Left lobe of liver (tissue), 2 donors: ENCODE data around the gene NEDD4L. TPM values are rescaled to one million over a fixed set of nuclear protein-coding genes. Genes with fewer than 3 reads are reported as not detected.
A peak's percentile ranks its signal among the peaks of the same experiment; 100 is the strongest.

Source experiments
- ATAC-seq: fragments of 200-7000 bp; cut with Tn5 transposase; one replicate; pipeline ENCODE4 v1.9.1; 2020; ENCODE audit warnings: mild to moderate bottlenecking, moderate library complexity
- DNase-seq: peaks from one replicate; pipeline ENCODE4 v3.0.0-alpha.2; 2020; ENCODE audit warnings: low spot score
- total RNA-seq: library from RNA; stranded (reverse); gene quantifications from one replicate; pipeline ENCODE4 v1.2.1, GENCODE V29; 2021
- donor health status: DM: no; HTN: no; CAD: no; lungs with moderate emphysema.
- donor health status: DM: no; HTN: yes; CAD: no.

Gene NEDD4L
- total RNA-seq, 1 donor from 2014 or later: 22.3 TPM

DNA sequence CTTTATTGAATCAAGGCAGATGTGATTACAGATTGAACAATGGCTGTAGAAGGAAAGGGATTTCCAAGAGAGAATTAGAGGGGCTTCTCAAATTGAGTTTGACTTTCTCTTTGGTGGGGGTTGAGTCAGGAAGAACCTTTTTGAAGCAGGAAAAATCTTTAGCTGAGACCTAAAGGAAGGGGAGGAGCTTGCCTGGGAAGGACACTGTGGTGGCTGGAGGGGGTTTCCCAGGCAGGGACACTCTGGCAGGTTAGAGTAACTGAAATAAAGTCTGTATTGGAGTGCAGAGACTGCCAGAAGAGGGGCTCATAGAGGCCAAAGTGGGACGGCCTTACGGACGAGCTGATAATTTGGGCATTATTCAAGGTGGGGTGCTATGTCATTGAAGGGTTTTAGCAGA is 69.3 kb downstream of the NEDD4L start:
- DNase-seq (no peak), ATAC-seq (no peak)

DNA sequence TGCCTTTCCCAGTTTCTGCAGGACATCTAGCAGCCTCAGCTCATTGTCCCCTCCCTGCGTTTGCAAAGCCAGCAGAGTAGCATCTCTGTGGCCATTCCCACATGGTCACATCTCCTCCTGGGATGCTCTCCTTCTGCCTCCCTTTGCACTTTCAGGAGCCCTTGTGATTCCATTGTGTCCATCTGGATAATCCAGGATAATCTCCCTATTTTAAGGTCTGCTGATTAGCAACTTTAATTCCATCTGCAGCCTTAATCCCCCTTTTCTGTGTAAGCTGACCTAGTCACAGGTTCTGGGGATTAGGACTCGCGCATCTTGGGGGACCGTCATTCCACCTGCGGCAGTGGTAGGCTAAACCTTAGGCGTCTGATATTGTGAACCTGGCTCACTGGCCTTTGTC is 70.7 kb downstream of the NEDD4L start:
- ATAC-seq (no peak), DNase-seq (no peak)

DNA sequence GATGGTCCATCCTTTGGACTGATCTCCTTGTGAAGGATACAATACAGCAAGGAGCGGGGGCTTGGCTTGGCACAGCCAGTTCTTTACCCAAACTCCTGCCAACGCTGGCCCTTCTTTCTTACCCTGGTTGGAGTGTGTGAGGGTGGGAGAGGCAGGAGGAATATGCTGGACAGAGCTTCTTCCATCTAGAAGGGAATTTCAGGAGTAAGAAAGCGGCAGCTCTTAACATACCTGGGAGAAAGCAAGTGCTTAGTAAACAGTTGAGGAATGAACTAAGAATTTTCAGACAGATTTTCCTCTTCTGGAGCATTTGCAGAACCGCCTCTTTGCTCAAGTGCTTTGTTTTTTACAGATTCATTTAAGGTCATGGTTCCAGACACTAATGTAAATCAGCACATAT is 72.8 kb downstream of the NEDD4L start:
- DNase-seq (no peak), ATAC-seq (no peak)

DNA sequence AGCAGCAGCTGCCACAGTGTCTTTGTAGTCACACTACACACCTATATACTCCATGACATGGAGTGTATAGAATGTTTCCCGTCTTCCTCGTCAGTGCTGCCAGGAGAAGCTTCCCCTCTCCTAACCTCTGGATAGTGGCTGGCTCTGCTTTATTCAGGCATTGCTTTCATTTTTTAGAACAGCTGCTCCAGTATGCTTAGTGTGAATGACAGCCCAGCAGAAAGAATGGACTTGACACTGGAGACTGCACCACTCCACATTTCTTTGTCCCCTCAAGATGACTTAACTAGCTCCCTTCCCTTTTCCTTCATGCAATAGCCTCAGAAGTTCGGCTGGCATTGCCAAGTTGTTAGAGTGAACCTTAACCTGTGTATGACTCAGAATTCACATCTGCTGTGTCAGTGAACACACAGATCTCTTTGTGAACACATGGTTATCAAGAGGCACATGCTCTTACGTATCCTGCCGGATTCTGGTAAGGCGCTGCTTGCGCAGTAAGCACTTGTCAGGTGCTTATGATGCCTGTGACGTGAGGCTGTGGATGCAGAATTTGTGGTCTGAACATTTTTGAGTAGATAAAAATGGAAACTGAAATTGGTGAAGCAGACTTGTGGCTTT is 73.9 kb downstream of the NEDD4L start:
- ATAC-seq (peak; percentile 86), DNase-seq (peak; percentile 66)

DNA sequence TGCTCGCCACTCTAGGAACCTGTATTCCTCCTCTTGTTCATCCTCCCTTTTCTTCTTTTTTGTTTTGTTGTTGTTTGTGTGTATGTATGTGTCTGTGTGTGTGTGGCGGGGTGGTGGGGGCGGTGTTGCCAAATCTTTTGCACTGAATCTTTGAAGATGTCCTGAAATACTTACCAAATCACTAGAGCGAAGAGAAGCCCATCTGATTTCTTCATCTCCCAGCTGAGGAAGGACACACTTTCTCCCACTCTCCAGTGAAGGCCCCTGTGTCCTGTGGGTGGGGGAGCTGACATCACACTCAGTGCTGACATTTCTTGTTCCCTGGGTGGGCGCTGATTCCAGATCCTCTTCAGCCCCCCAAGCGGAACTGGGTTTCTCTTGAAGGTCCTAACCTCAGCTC is 74.5 kb downstream of the NEDD4L start:
- DNase-seq (no peak), ATAC-seq (no peak)

DNA sequence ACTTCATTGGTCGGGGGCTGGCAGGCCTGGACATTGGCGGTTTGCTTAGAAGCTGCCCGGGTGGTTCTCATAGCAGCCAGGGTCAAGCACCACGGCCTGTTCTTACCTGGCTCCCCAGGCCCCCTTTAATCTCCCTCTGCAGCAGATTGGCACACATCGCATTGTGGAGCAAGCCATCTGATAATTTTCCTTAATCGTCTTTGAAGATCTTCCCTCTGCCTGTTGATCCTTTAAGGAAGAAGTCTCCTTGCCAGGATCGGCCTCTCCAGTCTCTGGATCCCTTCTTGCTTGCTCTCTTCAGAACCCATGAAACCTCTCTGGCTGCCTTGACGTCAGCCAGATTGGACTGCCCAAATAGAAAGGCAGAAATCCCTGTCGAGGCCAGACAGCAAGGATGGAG is 75.8 kb downstream of the NEDD4L start:
- DNase-seq: no peak
- ATAC-seq: no peak

DNA sequence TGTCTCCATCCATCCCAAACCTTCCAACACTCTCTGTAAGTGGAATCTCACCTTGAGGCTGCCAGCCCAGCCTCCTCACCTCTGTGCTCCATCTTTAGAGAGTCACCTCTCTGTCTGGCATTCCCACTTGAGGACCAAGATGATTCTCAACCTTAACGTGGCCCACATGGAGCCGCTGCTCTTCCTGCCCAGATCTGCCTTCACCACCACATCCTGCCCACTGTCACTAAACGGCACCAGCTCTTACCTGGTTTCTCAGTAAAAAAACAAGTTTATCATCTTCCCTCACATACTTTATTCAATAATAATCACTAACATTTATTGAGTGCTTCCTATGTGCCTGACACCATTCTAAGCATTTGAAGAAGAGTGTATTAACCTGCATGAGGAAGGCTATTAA is 80.4 kb downstream of the NEDD4L start:
- ATAC-seq (no peak), DNase-seq (no peak)

DNA sequence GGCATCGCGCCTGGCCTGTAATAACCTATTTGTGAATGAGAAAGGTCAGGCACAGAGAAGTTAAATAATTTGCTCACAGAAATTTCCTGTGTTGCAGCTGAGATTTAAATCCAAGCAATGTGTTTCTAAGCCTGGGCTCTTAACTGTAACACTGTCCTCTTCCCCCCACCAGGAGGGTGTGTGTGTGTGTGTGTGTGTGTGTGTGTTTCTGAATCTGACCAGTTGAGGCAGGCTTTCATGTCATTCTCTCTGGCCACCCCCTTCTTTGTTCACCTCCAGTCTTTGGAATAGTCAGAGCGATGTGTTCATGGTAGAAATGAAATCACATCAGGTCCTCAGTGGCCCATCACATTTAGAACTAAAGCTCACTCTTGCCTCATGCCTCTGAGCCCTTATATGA is 81.2 kb downstream of the NEDD4L start:
- DNase-seq (no peak), ATAC-seq (no peak)

DNA sequence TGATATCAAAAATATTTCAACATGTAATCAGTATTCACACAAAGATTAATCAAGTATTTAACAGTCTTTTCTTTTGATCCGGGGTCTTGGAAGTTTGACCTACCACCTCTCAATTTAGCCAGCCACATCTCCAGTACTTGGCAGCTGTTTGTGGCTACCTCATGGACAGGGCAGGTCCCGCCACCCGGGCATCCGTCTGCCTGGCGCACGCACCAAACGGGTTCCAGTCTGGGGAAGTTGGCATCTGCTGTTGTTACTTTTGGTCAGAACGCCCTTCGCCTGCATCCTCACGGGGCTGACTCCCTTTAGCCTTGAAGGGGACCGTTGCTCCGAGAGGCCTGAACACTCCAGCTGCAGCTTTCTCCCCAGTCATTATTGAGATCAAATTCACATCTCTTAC is 81.7 kb downstream of the NEDD4L start:
- ATAC-seq (no peak), DNase-seq (no peak)

DNA sequence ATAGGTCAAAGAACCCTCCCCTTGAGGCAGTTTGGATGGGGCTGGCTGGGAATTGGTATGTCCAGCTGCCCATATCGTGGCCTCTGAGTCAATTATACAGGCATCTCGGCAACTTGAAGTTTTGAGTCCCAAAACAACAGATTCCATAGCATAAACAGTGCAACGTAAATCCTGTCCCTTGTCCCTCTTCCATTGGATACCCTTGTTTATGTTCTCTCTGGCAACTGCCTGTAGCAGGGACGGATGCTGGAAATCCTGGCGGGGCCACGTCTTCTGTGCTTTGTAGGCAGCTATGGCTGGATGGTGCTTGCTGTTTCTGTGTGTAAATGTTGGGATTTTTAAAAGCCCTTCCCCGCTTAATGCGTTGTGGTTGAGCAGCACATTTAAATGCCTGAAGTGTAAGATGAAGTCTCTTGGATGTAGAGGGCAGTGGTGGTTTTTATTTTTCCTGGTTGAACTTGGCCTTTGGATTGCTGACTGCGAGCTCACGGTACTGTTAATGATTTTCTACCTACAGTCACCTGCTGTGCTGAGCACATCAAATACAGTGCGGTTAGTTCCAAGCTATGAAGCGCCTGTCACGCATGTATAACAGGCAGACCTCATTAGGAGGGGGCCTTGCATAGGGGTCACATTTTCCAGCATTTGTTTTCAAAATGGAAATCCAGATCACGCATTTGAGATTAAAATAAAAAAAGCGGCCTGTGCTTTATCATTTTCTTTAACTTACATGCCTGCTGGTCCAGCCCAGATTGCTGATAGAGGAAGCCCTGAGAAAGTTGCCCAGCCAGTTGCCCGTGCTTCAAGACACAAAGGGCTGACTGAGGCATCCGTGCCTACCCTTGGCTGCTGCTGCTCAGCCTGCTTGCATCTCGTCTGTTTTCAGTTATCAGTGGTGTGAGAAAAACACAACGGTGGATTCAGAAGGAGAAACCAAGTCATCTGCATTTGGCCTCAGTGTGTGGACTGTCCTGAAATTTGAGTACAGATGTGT is 84.7 kb downstream of the NEDD4L start:
- DNase-seq (peak; percentile 57), ATAC-seq (peak; percentile 98)

DNA sequence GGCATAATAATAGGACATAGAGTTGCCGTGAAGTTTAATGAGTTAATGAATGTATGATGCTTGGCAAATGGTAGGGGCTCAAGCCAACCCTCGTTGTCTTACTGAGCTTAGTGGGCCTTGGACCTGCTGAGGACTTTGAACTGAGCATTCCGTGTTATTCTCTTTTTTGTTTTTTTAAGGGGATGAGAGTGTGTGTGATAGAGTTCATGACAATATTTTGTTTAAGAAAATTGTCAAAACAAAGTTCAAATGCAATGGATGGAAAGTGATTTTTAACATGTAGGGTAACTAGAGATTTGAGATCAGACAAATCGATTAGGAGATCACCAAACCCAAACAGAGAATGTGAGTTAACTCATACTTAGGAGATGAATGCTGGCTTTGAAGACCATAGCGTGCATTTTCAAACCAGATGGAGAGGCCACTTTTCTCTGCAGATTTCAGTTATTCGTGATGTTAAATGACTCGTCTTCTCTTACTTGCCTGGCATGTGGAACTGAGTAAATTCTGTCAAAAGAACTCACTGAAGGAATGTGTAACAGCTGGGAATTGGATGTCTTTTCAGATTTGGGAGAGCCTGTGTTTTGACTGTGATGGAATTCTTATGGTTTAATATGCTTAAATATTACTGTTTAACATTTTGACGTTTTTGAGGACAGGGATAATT is 88.7 kb downstream of the NEDD4L start:
- no peak for ATAC-seq
- no peak for DNase-seq

DNA sequence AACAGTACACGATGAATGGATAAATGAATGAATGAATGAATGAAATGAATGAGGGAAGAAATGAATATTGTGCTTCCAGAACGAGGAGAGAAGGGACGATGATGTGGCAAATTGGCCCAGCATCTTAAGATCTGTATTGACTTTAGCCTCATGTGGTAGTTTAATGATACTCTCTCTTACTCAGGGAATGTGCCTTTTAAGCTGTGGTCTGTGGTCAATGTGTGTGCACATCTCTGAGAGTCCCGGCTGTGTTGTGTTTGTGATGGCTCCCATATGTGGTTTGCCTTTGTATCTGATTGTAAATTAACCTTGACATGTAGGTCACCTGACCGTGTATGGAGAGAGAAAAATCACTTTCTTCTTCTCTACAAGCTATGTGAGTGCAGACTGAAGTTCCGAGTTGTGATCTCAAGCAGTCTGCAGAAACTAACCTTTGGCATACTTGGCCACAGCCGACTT is 91.2 kb downstream of the NEDD4L start:
- no peak for ATAC-seq

DNA sequence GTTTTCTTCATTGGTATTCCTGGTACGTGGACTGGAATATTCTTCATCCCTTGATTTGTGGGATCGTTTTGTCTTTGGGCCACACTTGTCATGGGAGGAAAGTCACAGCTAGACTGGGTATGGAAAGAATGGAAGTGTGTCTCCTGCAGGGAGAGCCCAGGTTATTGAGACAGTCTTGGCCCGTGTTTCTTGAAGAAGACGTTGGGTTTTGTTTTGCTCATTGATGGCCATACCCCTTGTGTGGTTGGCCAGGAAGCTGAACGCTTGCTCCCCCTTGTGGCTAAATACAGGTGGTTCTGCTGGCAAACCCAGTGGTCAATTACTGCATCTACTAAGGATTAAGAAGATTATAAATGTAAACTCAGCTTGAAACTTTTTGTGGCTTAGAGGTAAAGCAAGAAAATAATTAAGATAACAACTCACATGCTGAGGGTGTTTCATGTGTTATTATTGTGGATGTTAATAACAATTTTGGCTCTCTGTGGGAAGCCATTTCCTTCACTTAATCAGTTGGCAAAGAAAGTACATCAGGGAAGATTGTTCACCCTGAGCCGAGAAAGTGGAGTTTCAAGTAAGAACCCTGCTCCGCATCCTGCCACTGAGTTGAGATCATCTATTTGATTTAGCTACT is 91.8 kb downstream of the NEDD4L start:
- DNase-seq: peak; percentile 61
- ATAC-seq: peak; percentile 89

More for the DNA sequence above, 91.2 kb downstream of the NEDD4L start:
- DNase-seq: no peak

DNA sequence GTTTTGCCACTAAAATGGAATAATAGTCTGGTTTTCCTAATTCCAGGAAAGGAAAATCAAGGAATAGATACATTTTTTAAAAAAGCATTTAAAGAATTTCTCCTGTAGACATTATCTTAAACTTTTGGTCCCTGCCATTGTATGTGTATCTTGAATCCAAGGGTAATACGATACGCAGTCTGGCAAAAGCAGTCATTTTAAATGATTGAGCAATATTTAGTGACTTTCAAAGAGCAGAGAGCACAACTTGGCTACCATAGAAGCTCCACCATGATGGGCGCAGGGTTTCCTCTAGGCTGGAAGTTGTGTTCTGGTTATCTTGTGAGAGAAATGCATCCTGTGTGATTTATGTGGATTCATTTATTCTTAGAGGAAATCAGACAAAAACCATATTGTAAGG is 92.9 kb downstream of the NEDD4L start:
- no peak for DNase-seq
- peak; percentile 33 for ATAC-seq

DNA sequence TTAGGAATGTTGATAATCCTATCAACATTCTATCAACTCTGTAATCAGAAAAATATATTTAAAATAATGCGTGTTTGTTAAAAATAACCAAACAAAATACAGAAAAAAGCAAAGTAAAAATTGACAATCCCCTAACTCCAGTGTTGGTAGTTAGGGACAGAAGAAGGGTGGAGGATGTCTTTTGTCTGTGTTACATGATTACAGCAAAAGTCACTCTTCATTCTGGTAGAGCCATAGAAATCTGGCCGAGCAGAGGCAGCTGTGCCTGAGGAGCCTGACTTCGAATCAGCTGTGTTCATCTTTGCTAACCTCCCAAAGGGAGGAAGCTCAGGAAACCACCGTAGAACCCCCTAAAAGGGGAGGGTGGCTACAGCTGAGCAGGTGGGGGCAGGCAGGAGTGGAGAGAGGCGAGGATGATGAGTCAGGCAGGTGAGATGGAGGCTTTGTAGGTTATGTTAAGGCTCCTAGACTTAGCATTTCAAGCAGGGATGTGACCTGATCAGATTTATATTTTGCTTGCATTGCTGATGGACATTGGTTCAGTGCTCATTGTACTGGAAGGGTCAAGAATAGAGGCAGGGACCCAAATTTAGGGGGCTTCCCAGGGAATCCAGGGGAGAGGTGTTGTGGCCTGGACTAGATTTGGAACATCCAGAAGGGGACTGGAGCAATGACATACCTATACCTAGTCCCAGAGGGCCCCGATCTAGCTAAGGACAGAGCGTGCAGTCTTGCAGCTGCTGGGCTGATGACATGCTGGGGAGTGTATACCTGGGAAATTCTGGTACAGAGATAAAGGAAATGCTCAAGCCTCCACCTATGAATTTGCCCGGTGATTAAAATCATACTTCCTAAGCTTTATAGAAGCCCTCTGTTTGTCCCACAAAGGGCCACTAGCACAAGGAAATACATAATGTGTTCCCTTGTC is 95.7 kb downstream of the NEDD4L start:
- DNase-seq (no peak), ATAC-seq (no peak)

DNA sequence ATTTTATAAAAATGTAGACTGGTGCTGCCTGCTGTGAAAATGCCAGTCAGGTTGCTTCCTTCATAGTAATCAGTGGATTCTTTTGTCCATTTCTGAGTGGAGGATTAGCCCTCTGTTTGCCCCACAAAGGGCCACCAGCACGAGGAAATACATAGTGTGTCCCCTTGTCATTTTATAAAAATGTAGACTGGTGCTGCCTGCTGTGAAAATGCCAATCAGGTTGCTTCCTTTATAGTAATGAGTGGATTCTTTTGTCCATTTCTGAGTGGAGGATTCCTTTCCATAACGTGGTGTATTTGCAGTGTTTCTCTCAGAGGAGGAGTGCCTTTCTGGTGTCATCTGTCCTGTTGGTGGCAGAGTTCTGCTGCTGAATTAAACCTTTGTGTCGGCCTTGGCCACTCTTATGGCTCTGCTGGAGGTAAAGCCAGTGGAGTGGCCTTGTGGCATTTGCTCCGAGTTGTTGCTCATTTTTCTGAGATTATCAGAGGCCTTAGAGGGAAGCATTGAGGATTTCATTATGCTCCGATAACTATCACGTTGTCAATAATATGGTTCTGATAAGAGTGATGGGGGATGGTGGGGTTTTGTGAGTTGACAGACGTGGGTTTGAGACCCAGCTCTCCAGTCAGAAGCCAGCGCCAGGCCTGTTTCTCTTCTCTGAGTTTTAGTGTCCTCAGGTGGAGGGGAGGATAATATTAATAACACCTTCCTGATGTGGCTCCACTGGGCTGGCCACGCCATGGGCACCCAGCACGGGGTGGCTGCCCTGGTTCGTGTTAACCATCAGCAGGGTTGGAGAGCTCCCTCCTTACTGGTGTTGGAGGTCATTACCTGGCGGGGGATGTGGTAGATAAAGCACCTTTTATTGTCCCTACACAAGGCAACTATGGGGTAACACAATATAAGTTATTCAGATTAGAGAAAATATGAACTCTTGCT is 96.6 kb downstream of the NEDD4L start:
- DNase-seq: no peak
- peak; percentile 77 for ATAC-seq

DNA sequence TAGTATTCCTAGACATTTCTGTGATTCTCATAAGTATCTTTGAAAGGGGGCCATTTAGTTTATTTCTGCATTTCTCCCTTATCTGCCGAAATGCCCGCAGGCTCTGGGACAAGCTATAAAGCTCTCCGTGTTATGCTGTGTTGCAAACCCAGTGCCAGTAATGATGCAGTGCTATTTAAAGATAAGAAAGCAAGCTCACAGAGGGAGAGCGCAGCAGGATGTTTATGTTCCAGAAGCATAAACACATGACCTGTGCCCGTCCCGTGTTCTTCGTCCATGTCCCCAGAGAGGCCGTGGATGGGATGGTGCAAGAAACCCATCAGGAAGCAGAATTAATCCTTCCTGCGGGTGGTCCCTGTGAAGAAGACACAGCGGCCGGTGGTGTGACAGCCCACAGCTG is 99.4 kb downstream of the NEDD4L start:
- no peak for ATAC-seq
- no peak for DNase-seq

DNA sequence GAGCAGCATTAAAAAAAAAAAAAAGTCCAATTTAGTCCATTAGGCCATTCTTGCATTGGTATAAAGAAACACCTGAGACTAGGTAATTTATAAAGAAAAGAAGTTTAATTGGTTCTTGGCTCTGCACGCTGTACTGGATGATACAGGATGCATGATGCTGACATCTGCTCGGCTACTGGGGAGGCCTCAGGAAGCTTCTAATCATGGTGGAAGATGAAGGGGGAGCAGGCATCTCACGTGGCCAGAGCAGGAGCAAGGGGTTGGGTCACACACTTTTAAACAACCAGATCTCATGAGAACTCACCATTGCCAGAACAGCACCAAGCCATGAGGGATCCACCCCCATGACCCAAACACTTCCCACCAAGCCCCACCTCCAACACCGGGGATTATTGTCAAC is 100.1 kb downstream of the NEDD4L start:
- DNase-seq (no peak), ATAC-seq (no peak)
